ENCODE results near the gene FBF1. TPM values are rescaled to one million over a fixed set of nuclear protein-coding genes. Genes with fewer than 3 reads are reported as not detected.

FBF1 gene
- total and polyA plus RNA-seq, 2 donors (not counting 3 experiments of a cell fraction or from before 2014, with no cell fraction given): 4.9 to 9.4 TPM

DNA sequence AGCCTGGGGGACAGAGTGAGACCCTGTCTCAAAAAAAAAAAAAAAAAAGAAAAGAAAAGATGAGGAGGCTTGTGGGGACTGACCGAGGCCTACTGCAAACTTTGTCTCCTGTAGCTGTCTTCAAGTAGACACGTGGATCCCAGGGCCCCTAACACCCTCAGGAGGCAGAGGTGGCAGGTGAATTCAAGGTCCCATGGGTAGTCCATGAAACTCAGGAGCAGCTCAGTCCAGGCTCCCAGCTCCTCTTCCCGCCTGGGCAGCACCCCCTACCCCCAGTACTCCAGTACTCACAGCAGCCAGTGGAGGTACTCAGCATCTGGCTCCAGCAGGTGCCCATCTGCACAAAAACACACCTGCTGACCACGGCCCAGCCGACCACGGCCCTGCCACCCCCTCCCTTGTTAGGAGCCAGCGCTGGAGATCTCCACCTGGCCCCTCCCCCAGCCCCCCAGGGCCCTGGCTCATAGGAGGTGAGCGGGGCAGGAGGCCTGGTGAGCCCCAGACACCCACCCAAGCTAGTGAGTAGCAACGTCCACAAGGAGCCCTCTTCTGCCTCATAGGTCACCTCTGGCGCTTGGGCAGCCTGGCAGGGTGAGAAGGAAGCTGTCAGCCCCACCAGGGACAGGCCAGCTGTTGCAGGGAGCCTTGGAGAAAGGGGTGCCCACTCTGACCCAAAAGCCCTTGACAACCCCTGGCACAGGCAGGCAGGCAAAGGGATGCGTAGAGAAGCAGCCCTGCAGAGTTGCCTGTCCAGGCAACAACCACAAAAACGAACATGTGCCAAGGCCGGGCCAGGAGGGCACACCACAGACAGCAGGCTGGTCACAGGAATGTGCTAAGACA, 39.9 kb downstream of the FBF1 start:
- CTCF ChIA-PET: interaction anchor here (0.9 kb wide), 1 partner anchor 40 kb away, joined by 3 read pairs; no protein-coding TSS in a partner anchor

More for the DNA sequence above, 39.9 kb downstream of the FBF1 start:
- Histone ChIP-seq H3K4me2 (ENCODE audit: insufficient read depth, low read length) (no peak overlapping the region), H4K20me1 (replicated peaks; ENCODE audit: control insufficient read depth, extremely low read depth, insufficient read depth, low read length) (no peaks in the 10 kb centered on the region), H3K36me3 (ENCODE audit: control insufficient read depth in 2 of 2, extremely low read depth in 1 of 2, insufficient read depth in 2 of 2, low read length in 2 of 2) (peaks cover 7 to 28% of the 10 kb centered on the region in 2 experiments), H2AFZ (ENCODE audit: low read depth, low read length) (no peak overlapping the region), H3K9me1 (replicated peaks; ENCODE audit: control insufficient read depth, extremely low read depth, insufficient read depth, low read length) (no peaks in the 10 kb centered on the region), H3K27me3 (ENCODE audit: control insufficient read depth in 2 of 2, insufficient read depth in 2 of 2, low read length in 2 of 2) (no peaks in the 10 kb centered on the region), H3K4me1 (ENCODE audit: control insufficient read depth, extremely low read depth, insufficient read depth, low read length) (peaks cover 16% of the 10 kb centered on the region), H3K27ac (ENCODE audit: insufficient read depth, low read depth, low read length) (no peak overlapping the region), H3K4me3 (replicated peaks in 1 of 3; ENCODE audit: insufficient read depth in 1 of 3, low read depth in 1 of 3, low read length in 3 of 3) (no peak overlapping the region), H3K9me3 (replicated peaks; ENCODE audit: control insufficient read depth, insufficient read depth, low read length) (no peaks in the 10 kb centered on the region), H3K79me2 (ENCODE audit: control insufficient read depth, insufficient read depth, low read length) (peaks cover 9% of the 10 kb centered on the region), H3K9ac (replicated peaks; ENCODE audit: extremely low read depth, insufficient read depth, low read length) (no peak overlapping the region)
- DNase-seq (ENCODE audit: low read depth, low spot score): no peak
- dilution Hi-C loops (cut with MboI; ENCODE audit: extremely low pct_ligation_motif_present, low sequenced_read_pairs) (no loop called here), intact Hi-C loops (cut with micrococcal nuclease) (no loop called here)
- FAIRE-seq: no peak
- POLR2A ChIA-PET: no interaction called here
- TF ChIP-seq GATA2 (IDR thresholded peaks at IDR 0.05; ENCODE audit: insufficient read depth, insufficient read length, low read depth, low read length): no peak
- no peak for TF ChIP-seq EZH2 (IDR thresholded peaks at IDR 0.05; ENCODE audit: borderline replicate concordance, low read depth, low read length, severe bottlenecking)
- TF ChIP-seq MYC (IDR thresholded peaks at IDR 0.05; ENCODE audit: low read depth, low read length): no peak
- TF ChIP-seq FOS (IDR thresholded peaks at IDR 0.05; ENCODE audit: borderline replicate concordance, insufficient read depth, low read length): no peak
- TF ChIP-seq, protein P1, sequence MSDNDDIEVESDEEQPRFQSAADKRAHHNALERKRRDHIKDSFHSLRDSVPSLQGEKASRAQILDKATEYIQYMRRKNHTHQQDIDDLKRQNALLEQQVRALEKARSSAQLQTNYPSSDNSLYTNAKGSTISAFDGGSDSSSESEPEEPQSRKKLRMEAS (IDR thresholded peaks at IDR 0.05; ENCODE audit: insufficient read depth, insufficient read length): no peak
- no peak for TF ChIP-seq POLR2AphosphoS5 (IDR thresholded peaks at IDR 0.05; ENCODE audit: insufficient read depth, low read depth, low read length)
- TF ChIP-seq, protein P2, sequence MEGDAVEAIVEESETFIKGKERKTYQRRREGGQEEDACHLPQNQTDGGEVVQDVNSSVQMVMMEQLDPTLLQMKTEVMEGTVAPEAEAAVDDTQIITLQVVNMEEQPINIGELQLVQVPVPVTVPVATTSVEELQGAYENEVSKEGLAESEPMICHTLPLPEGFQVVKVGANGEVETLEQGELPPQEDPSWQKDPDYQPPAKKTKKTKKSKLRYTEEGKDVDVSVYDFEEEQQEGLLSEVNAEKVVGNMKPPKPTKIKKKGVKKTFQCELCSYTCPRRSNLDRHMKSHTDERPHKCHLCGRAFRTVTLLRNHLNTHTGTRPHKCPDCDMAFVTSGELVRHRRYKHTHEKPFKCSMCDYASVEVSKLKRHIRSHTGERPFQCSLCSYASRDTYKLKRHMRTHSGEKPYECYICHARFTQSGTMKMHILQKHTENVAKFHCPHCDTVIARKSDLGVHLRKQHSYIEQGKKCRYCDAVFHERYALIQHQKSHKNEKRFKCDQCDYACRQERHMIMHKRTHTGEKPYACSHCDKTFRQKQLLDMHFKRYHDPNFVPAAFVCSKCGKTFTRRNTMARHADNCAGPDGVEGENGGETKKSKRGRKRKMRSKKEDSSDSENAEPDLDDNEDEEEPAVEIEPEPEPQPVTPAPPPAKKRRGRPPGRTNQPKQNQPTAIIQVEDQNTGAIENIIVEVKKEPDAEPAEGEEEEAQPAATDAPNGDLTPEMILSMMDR (IDR thresholded peaks at IDR 0.05; ENCODE audit: extremely low read depth in 1 of 2, insufficient read depth in 1 of 2, low read depth in 1 of 2, low read length in 2 of 2): no peak
- no peak for TF ChIP-seq JUN (IDR thresholded peaks at IDR 0.05; ENCODE audit: borderline replicate concordance, insufficient read depth, insufficient read length, low read depth)
- TF ChIP-seq POLR2A (IDR thresholded peaks at IDR 0.05; ENCODE audit: low read depth, low read length): no peak
- BruUV-seq (replicated peaks): no TSS peak

Data from endothelial cell of umbilical vein (primary cell).